Fibroblast of skin of left quadriceps (primary cell): ENCODE results near the gene TMEM255B.
"Not testable (repeated sequence)": the region's sequence is repeated elsewhere in the genome, so short reads cannot be mapped to it uniquely, and the experiment has no call there.

Experiments
- DNase-seq, 2 experiments: peaks; one replicate each; pipeline ENCODE4 v3.0.0-alpha.2; 2013; ENCODE audit warnings: low read depth in 2 of 2

TMEM255B gene

DNA sequence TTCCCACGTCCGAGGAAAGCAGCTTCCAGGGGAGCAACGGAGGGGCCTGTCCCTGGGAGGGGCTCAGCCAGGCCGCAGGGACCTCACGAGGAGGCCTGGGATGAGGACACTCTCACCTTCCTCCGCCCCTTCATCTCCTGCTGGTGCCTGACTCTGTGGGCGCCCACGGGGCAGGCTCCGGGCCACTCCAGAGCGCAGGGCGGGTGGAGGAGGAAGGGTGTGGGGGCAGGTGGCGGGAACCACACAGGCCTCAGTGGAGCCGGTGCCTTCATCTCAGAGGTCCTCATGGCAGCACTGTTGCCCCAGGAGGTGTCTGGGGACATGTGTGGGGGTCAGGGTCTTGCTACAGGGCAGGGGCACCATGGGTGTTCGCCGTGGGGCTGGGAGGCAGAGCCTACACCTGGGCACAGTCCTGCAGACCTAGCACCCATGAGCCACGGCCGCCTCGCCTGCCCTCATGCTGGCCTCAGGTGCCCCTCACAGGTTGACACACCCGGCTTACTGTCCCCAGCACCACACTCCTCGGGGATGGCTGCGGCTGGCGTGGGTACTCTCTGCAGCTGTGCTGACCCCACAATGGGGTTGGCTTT, 10.1 kb upstream of the TMEM255B start:
- no peak for DNase-seq

DNA sequence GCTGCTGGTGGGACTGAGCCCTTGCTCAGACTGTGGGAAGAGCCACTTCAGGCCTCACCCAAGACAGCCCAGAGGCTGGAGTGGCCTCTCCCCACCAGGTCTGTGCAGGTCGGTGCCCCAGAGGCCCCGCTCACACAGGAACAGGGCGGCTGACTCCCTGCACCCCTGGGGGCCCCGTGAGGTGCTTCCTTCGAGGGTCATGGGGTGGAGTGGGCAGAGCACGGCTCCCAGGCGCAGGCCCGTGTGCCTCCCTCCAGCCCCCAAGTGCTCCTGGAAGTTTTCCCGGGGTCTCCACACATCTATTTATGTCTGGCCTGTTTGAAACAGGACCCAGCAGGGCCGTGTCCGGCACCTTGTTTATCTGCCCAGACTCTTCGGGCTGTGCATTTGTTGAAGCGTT, 9.5 kb upstream of the TMEM255B start:
- no peak for DNase-seq

DNA sequence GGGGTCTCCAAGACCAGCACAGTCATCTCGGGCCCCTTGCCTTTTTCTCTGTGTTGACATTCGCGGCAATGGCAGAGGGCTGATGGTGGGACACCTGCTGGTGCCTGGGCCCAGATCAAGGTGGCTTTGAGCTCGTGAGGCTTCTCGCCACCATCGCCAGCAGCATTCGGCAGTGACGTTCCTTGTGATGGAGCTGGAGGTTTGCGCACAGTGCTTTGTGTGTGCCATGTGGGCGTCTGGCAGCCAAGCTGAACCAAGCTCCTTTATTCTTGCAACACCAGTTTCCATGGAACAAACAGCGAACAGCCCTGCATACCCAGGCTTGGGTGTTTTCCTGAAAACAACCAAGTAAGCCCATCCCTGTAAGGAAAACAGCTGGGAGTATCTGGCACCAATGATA, 9.1 kb upstream of the TMEM255B start:
- DNase-seq: no peak

- DNase-seq: no peak
Measured at GRCh38 chr13:113750554-113751399, 8.2 kb upstream of the TMEM255B start.

GRCh38 chr13:113751491-113751890, 7.5 kb upstream of the TMEM255B start:
- no peak for DNase-seq

GRCh38 chr13:113752211-113752986, 6.6 kb upstream of the TMEM255B start:
- DNase-seq: not testable (repeated sequence)

- DNase-seq: no peak
Measured at GRCh38 chr13:113753171-113753570, 5.9 kb upstream of the TMEM255B start.

GRCh38 chr13:113754242-113754641, 4.8 kb upstream of the TMEM255B start:
- no peak for DNase-seq

GRCh38 chr13:113754691-113755090, 4.3 kb upstream of the TMEM255B start:
- no peak for DNase-seq

DNA sequence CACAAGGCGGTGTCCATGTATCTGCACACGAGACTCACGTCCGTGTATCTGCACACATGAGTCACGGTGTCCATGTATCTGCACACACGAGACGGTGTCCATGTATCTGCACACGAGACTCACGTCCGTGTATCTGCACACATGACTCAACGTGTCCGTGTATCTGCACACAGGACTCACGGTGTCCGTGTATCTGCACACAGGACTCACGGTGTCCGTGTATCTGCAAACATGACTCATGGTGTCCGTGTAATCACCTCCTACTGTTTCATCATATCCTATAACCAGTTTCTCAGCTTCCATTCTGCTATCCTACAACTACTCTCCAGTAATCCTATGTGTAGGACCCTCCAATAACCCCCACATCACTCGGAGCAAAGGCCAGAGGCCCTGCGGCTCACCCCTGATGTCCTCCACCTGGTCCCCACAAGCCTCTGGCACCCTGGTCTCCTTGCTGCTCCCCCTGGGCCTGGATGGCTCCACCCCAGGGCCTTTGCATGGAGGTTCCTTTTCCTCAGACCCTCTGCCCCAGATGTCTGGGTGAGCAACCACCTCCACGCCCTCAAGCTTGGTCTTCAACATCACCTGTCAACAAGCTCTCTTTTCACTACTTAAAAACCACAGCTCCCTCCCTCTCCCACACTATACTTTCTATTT, 2.5 kb upstream of the TMEM255B start:
- DNase-seq: no peak

GRCh38 chr13:113759525-113760137, 605 bp downstream of the TMEM255B start:
- DNase-seq: no peak

DNA sequence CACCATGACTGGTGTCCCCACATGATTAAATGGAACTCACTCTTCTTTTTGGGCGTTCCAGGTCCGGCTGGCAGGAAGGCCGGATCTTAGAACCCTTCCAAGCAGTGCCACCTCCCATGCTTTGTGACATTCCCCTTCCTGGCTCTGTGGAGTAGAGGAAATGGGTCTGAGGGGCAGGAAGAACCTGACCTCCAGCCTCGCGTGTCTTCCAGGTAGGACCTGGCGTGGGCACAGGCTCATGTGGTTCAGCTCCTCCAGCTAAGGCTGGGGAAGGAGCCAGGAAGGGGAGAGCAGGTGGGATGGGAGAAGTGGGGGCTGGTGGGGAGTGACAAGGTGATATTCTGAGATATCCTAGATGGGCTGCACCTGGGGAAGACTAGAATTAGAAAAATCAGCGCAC, 2.1 kb downstream of the TMEM255B start:
- no peak for DNase-seq

DNA sequence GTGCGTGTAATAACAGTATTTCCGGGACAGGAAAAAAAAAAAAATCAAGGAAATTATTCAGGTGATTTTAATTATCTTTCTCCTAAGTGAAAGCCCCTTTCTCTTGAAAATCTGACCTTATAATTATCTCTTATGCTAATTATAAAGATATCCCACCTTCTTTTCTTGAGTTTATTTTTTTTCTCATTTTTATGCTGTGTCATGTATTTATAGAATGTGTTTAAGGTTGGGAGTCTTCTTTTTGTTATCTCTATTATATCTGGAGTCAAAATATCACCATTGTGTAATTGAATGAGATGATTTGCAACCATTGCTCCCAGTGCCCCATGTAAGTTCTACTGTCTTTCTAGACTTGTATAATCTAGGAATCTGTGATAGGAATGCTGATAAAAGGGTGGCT, 3.0 kb downstream of the TMEM255B start:
- DNase-seq: no peak

- DNase-seq: no peak
Measured at GRCh38 chr13:113762538-113762937, 3.5 kb downstream of the TMEM255B start.

DNA sequence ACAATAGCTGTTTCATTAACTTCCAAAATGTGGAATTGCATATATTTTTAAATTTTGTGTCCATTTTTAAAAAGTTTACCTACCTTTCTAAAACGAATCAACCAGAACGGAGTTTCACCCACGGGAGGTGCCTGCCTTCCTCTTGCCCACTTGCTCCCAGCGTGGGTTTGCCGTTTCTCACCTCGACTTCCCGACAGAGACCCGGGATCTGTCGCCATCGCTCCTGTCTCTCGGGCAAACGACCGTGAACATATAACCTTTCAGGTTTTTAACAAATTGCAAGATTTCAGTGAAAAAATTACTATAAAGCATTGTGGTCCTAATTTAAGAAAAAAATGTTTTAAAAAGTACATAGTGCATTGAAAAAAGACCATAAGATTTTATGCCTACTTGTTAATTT, 4.2 kb downstream of the TMEM255B start:
- no peak for DNase-seq

GRCh38 chr13:113763961-113764792, 5.2 kb downstream of the TMEM255B start:
- no peak for DNase-seq

DNA sequence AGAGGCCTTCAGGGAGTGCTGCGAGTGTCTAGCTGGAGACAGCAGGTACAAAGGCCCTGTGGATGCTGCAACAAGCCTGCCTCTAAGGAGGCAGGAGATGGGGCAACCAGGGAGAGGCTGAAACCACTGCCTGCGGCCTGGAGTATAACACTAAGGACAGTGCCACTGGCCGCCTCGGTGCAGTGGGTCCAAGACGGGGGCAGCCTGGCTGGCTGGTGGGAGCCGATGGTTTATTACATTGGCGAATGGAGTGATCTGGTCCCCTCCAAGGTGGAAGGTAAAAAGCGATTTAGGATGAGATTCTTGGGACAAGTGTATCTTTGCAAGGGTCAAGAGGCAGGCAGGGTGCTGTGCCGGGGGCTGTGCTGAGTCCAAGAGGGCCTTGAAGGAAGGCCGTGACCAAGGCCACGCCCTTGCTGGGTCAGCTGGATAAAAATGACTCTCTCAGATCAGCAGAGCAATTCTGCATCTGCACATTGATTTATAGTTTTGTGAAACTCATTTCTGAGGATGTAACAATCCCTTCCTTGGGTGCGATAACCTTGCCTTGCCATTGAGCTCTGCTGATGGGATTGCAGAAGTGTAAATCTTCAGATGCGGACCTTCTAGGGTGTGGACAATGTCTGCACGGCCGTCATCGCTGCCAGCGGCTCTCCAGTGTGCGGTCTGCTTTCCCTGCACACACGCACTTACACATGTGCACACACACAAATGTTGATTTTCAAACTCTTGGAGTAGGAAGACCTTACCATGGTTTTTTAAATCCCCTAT, 6.0 kb downstream of the TMEM255B start:
- no peak for DNase-seq

DNA sequence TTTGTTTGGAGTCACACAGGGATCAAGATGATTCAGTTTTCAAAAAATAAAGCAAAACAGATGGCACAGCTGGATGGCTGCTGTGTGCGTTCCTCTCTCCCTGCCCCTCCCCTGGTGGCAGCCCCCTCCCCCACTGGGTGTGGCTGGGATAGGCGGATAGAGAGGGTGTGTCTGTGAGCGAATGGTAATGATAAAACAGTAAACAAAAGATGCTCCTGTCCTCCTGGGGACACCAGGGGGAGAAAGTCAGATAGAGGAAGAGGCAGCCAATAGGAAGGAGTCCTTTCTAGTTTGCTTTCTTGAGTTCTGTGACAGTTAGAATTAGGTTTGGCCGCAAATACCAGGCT, 6.5 kb downstream of the TMEM255B start:
- DNase-seq: no peak

GRCh38 chr13:113766035-113766800, 7.2 kb downstream of the TMEM255B start:
- DNase-seq: no peak
